Spleen (tissue), 7 donors: ENCODE measurements around the gene TEDC1.

Experiments used
- CTCF ChIP-seq, 11 experiments: fragments of 200-600 bp in 7 of 11; fragments of 450-650 bp in 4 of 11; sonication (generic) in 4 of 11; IDR thresholded peaks in 8 of 11; conservative IDR thresholded peaks in 3 of 11; 1 replicate in 7 of 11; 2 replicates in 4 of 11; pipeline versions ENCODE4 v1.4.0 to v1.8.0; 2016 to 2021; ENCODE audit warnings: antibody characterized with exemption in 11 of 11, inconsistent platforms in 4 of 11, mild to moderate bottlenecking in 1 of 11
- POLR2A ChIP-seq, 3 donors: fragments of 450-650 bp; IDR thresholded peaks; one replicate each; pipeline ENCODE4 v1.5.1; 2017; ENCODE audit warnings: antibody characterized with exemption in 3 of 3, mild to moderate bottlenecking in 1 of 3
- donor health status: DM: no; HTN: no; CAD: no; lungs with moderate emphysema.
- donor health status: DM: no; HTN: no; CAD: no.
- donor health status: DM: no; HTN: no; CAD: no.

GRCh38 chr14:105500036-105500725 is 9.1 kb downstream of the TEDC1 start:
- TF ChIP-seq POLR2A (IDR thresholded peaks at IDR 0.05) (no peak), CTCF (IDR thresholded peaks at IDR 0.05 in 8 of 11, conservative IDR thresholded peaks at IDR 0.05 in 3 of 11) (no peak)
